NOMO-1 (cell line): ENCODE data around the gene BCAS3.

Source experiments
- DNase-seq, 2 experiments: peaks; one replicate each; lab custom pipeline; 2025; ENCODE audit not compliant: unreplicated experiment in 2 of 2; lab: John Stamatoyannopoulos, UW

BCAS3 gene

GRCh38 chr17:61409301-61410112 is 731.9 kb downstream of the BCAS3 start:
- DNase-seq, result peak; percentile 24 to 33

DNA sequence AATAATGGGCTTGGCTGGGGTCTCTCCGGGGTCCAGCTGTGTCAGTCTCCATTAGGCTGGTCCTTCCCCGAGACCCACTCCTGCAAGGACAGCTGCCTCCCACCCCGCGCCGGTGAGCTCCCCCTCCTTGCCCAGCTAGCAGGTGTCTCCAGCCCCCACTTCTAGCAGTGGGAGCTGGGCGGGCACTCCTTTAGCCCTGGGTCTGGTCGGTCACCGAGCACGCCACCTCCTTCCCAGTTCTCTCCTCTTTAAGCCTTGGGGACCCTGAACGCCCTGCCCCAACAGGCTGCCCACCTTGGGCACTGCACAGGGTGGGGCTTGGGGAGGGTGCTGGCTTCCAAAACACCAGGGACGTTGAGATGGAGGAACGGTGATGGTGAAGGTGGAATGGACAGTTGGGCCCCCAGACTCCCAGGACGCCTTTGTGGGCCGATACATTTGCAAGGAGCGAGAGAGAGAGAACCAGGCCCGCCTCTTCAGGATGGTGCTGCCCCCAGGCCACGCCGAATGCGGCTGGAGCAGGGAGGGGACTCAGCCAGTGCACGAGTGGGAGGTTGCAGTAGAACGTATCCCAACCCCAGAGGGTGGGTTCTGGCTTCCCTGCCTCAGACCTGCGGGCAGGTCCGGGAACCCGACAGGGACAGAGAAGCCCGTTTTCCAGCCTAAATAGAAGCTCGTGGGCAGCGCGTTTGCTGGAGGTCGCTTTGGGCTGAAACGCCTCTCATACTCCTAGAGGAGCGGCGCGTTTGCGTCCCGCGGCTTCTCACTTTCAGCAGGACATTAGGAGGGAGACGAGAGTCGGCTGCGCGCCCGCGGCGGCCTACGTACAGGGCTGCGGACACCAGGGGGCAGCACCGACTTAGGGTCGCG is 732.7 kb downstream of the BCAS3 start:
- DNase-seq, result peak; percentile 58 to 70

DNA sequence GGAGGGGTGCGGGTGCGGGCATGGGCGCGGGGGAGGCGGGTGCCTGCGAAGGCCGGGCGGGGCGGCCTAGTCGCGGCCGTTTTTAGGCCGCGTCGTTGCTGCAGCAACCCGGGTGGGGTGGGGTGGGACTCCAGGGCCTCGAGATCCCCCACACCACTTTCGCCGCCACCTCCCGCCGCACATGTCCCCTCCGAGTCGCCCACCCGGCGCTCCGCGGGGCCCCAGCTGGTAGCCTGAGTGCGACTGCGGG is 733.3 kb downstream of the BCAS3 start:
- DNase-seq, result no peak

GRCh38 chr17:61411261-61412142 is 733.9 kb downstream of the BCAS3 start:
- DNase-seq, result peak; percentile 40 to 55

GRCh38 chr17:61412143-61412859 is 734.6 kb downstream of the BCAS3 start:
- peak; percentile 71 to 78 for DNase-seq

- no peak for DNase-seq
Measured at GRCh38 chr17:61412860-61413660, 735.4 kb downstream of the BCAS3 start.

DNA sequence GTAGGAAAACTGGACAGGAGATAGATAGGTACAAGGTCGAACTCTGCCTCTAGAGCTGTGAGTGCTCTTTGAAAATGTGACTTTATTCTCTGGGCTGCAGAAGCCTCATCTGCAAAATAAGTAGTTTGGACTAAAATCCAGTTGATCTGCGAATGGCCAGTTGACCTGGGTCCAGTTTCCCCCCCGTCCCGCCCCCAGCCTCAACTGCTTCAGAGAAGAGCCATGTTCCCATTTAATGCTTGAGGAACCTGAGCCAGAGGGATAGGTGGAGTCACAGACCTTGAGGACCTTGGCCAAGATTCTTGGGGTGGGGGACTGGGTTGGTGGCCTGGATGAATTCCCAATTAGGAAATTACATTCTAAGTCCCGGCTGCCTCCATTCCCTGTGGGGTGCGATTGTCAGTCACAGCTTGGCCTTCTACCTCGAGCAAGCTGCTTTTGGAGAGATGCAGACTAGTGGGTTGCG is 736.0 kb downstream of the BCAS3 start:
- no peak for DNase-seq

DNA sequence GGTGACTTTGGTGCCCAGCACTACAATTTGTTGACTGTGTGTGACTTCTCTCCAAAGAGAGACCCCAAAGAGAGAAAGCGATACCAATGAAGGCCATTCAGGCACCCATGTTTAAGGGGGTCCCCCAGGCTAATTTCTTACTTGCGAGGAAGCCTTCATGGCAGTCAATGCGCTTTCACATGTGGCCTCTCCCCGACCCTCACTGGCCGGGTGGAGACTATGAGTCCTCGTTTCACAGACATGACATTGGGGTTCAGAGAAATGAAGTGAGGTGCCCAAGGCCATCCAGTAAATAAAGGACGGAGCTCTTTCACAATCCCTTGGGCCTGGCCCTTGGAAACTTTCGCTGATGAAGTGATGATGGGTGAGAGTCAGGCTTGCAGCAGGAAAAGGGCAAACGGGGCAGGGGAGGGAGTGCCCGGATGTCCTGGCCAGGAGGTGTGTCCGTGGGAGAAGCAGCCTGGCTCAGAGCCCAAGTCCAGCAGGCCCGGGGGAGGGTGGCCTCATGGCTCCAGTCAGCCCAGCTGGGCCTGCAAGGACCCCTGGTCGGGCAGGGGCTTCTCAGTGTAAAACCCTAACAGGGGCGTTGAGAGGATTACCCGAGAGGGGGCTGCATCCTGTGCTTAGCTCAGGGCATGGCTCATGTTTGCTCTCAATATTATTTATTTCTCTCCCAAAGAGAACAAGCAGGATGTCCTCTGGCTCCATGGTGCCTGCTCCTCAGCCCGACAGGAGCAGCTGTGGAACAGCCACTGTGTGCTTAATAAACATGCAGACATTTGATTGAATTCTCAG is 736.7 kb downstream of the BCAS3 start:
- DNase-seq, result no peak

DNA sequence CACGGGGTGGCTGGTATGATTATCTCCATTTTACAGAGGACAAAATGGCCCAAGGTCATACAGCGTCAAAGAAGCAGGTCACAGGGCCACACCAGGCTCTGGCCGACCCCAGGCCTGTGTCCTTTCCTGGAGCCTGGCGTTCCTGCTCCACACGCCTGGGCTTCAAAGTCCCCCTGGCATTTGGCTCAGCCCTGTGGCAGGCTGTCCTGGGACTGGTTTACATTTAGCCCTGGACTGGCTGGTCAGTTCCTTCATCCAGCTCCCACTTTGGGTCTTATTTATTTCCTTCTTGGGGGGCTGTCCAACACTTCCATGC is 737.2 kb downstream of the BCAS3 start:
- no peak for DNase-seq

DNA sequence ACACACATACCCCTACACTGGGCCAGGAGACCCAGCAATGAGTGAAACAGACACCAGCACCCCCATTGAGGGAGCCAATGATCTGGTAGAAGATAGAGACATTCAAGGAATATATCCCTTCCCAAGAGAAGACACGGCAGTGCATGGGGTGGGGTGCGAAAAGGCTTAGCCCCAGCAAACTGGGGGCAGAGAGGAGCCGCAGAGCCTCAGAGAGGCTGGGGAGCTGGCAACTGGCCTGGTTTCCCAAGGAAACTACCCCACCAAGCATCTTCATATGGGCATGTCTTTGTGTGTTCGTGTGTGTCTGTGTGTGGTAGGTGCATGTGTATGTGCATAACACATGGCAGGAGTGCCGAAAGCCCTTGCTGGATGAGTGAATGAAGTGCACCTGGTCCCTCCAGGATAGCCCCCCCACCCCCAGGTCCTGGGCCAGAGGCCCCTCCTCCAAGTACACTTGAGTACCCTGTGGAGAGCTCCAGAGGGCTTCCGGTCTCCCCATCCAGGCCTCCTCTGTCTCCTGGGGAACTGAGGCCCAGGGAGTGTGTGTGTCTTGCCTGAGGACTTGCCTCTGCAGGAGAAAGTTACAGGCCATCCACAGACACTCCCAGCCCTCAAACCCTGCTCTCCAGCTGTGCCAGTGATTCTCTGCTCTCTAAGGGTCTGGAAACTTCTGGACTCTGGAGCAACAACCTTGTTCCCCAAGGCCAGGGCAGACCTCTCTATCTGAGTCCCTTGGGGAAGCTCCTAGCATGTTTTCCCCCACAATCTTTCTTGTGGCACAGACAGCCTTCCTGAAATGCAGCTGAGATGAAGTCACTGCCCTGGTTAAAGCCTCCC is 737.9 kb downstream of the BCAS3 start:
- DNase-seq, result no peak

DNA sequence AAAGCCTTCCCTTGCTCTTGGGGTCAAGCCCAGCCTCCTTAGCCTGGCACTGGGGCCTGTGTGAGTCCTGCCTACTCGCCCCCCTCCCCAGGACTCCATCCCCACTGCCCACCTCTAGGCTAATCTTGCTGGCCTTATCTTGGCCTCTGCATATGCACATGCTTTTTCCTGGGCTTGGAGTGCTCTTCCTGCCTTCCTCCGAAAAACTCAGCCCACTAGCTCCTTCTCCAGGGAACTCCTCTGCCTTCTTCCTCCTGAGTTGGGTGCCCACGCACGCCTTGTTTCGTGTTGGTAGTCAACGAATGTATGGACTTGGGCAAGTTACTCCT is 738.5 kb downstream of the BCAS3 start:
- DNase-seq, result no peak

GRCh38 chr17:61416540-61417363 is 739.1 kb downstream of the BCAS3 start:
- peak; percentile 62 to 63 for DNase-seq

DNA sequence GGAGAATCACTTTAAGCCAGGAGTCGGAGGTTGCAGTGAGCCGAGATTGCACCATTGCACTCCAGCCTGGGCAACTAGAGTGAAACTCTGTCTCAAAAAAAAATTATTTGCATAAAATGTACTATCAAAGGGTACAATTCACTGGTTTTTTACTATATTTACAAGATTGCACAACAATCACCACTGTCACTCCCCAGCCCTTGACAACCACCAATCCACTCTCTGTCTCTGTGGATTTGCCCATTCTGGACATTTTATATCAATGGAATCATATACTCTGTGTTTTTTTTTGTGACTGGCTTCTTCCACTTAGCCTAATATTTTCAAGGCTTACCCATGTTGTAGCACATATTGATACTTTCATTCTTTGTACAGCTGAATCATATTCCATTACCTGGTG is 740.8 kb downstream of the BCAS3 start:
- no peak for DNase-seq

DNA sequence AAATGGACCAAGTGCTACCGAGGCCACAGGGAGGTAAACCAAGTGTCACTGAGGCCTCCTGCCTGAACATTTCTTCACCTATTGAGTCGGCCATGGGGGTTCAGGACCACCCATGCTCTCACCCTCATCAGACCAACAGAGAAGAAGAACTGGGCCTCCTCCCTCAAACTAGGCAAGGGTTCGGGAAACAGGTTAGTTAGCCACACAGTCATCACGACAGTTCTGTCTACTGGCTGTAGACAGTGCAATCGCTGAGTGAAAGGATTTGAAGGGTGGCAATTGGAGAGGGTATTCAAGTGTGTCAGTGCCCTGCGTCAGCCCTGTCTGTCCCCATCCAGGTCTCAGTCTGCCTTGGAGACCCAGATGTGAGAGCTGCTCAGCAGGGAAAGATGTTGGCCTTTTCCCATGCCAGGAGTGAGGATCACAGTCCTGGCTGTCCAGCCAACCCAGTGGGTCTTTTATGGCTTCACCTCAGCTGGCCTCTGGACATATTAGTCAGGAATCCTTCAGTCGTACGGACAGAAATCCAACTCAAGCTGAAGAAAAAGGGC is 741.9 kb downstream of the BCAS3 start:
- no peak for DNase-seq

- no peak for DNase-seq
Measured at GRCh38 chr17:61420052-61420451, 742.4 kb downstream of the BCAS3 start.

DNA sequence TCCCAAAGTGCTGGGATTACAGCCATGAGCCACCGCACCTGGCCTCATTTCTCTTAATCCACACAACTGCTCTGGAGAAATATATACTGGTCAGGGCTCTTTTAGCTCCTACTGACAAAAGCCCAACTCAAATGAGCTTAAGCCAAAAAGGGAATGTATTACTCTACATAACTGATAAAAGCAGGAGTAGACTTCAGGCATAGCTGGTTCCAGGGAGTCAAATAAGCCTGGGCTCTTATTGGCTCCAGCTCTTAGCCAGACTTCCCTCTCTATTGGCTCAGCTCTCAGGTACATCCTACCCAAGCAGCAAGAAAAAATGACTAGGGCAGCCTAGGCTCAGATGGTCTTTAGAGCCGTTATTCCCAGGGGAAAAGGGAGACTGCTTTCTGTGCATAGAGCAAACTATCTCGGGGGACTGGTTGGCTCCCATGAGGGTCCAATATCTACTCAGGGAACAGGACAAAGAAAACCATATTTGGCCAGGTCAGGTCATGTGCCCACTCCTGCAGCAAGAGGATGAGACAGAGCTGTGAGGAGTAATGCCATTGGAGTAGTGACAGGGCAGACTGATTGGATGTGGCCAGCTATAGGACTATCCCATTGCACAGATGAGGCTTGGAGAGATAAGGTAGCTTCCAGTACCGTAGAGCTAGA is 743.2 kb downstream of the BCAS3 start:
- DNase-seq, result no peak

GRCh38 chr17:61421460-61421859 is 743.8 kb downstream of the BCAS3 start:
- no peak for DNase-seq
